ENCODE measurements around the gene ARL15. TPM values are rescaled to one million over a fixed set of nuclear protein-coding genes. Genes with fewer than 3 reads are reported as not detected.

Gene ARL15
- total RNA-seq, 1 experiment from 2014 or later: 6.9 TPM

DNA sequence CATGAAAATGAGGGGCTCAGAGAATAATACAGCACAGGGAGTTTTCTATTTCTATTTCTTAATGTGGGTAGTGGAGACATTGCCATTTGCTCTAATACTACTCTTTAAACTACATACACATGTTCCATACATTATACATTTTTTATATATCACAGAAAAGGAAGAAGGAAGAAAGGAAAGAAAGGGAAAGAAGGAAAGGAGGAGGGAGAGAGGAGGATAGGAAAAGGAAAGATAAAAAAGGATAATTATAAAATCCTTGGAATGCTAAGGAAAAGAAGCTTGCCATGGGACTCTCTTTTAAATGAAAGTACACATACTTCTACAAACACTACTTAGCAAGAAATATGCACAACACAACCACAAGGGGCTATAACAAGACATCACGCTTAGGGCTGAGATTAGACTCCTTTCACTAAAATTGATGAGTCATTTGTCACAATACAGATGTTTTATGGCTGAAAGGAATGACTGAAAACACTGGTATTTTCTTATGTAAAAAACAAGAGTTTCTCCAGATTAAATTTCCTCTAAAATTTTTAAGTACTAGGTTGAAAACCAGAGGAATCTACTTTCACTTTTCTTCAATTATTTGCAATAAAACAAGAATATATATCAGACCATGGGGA is 219.8 kb downstream of the ARL15 start:
- intact Hi-C loops (cut with micrococcal nuclease): loop anchor here (5.0 kb wide), 1 partner anchor 127 kb away; no protein-coding TSS in a partner anchor
- Histone ChIP-seq H3K9ac (ENCODE audit: low read length) (no peak overlapping the region), H3F3A (ENCODE audit: low read length, unreplicated experiment) (no peaks in the 10 kb centered on the region), H3K4me2 (ENCODE audit: low read length) (no peak overlapping the region), H3K79me2 (ENCODE audit: low read length) (no peaks in the 10 kb centered on the region), H3K9me3 (ENCODE audit: low read length) (no peaks in the 10 kb centered on the region), H3K36me3 (ENCODE audit: low read depth, low read length) (no peaks in the 10 kb centered on the region), H2AFZ (ENCODE audit: low read length) (no peak overlapping the region), H3K4me1 (ENCODE audit: insufficient read depth, low read length) (0 out of 2 replicates have a peak, but pooled peaks cover 6% of the 10 kb centered on the region), H3K9me2 (replicated peaks; ENCODE audit: low read length) (no peaks in the 10 kb centered on the region), H4K20me1 (ENCODE audit: low read length) (no peaks in the 10 kb centered on the region), H3K4me3 (ENCODE audit: low read length) (no peak overlapping the region), H3K27me3 (ENCODE audit: low read length) (no peaks in the 10 kb centered on the region), H3K27ac (ENCODE audit: low read length) (no peak overlapping the region)
- ChIA-PET CTCF (no interaction called here), POLR2A (ENCODE audit: unreplicated experiment) (no interaction called here)
- peak; percentile 54; the same call in 1 of the 2 replicates for ATAC-seq
- TF ChIP-seq, protein P1, sequence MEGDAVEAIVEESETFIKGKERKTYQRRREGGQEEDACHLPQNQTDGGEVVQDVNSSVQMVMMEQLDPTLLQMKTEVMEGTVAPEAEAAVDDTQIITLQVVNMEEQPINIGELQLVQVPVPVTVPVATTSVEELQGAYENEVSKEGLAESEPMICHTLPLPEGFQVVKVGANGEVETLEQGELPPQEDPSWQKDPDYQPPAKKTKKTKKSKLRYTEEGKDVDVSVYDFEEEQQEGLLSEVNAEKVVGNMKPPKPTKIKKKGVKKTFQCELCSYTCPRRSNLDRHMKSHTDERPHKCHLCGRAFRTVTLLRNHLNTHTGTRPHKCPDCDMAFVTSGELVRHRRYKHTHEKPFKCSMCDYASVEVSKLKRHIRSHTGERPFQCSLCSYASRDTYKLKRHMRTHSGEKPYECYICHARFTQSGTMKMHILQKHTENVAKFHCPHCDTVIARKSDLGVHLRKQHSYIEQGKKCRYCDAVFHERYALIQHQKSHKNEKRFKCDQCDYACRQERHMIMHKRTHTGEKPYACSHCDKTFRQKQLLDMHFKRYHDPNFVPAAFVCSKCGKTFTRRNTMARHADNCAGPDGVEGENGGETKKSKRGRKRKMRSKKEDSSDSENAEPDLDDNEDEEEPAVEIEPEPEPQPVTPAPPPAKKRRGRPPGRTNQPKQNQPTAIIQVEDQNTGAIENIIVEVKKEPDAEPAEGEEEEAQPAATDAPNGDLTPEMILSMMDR (conservative IDR thresholded peaks at IDR 0.05; ENCODE audit: low read depth, low read length): peak; percentile 10; the same call in 1 of the 2 replicates
- TF ChIP-seq EZH2 (IDR thresholded peaks at IDR 0.05; ENCODE audit: low read length, unreplicated experiment) (no peak), EZH2phosphoT487 (IDR thresholded peaks at IDR 0.05; ENCODE audit: borderline replicate concordance, low read length) (no peak)
- DNase-seq: peak; percentile 23
- BruUV-seq (replicated peaks): no TSS peak

DNA sequence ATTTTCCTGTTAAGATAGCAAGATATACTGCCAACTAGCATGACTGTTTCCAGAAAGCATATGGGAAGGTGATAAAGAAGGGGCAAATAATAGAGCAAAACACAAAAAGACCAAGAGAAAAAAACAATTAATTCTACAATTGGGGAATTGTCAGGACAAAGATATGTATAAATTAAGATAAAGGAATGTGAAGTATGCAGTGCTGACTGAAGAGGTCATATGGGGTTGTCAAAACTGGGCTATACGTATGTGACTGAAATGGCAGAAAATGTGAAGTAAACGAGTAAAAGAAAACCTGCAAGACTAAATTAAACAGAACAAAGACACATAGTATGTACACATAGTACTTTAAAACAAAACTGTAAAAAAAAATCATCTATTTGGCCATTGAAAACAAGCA is 222.3 kb downstream of the ARL15 start:
- BruUV-seq (replicated peaks): no TSS peak
- H2AFZ ChIP-seq (ENCODE audit: low read length): no peak overlapping the region
- DNase-seq (no peak), ATAC-seq (no peak)
- POLR2A ChIA-PET (ENCODE audit: unreplicated experiment): no interaction called here
- no peak overlapping the region for H3K27ac ChIP-seq (ENCODE audit: low read length)
- H3F3A ChIP-seq (ENCODE audit: low read length, unreplicated experiment): no peaks in the 10 kb centered on the region
- 0 out of 2 replicates have a peak, but pooled peaks cover 6% of the 10 kb centered on the region for H3K4me1 ChIP-seq (ENCODE audit: insufficient read depth, low read length)
- CTCF ChIA-PET: no interaction called here
- no peaks in the 10 kb centered on the region for H3K36me3 ChIP-seq (ENCODE audit: low read depth, low read length)
- H4K20me1 ChIP-seq (ENCODE audit: low read length): no peaks in the 10 kb centered on the region
- H3K4me2 ChIP-seq (ENCODE audit: low read length): no peak overlapping the region
- H3K27me3 ChIP-seq (ENCODE audit: low read length): no peaks in the 10 kb centered on the region
- no peak overlapping the region for H3K4me3 ChIP-seq (ENCODE audit: low read length)
- intact Hi-C loops (cut with micrococcal nuclease): no loop called here
- H3K79me2 ChIP-seq (ENCODE audit: low read length): no peaks in the 10 kb centered on the region
- no peaks in the 10 kb centered on the region for H3K9me3 ChIP-seq (ENCODE audit: low read length)
- H3K9ac ChIP-seq (ENCODE audit: low read length): no peak overlapping the region
- H3K9me2 ChIP-seq (replicated peaks; ENCODE audit: low read length): no peaks in the 10 kb centered on the region
- TF ChIP-seq EZH2 (IDR thresholded peaks at IDR 0.05; ENCODE audit: low read length, unreplicated experiment): no peak
- TF ChIP-seq, protein P1 (conservative IDR thresholded peaks at IDR 0.05; ENCODE audit: low read depth, low read length): no peak

DNA sequence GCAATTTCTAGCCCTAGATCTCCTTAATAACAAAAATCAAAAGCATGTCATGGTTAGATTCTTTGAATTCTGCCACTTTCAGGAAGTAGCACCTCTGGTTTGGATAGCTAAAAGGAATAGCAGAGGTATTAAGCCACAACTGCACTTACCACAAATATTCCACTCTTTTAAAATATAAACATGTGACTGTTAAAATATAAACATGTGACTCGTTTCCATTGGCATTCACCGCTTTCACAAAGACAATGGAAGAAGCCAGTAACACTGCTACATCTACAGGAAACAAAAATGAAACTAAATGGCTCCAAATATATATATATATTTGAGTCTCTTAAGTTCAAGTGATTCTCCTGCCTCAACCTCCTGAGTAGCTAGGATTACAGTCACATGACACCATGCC is 222.9 kb downstream of the ARL15 start:
- POLR2A ChIA-PET (ENCODE audit: unreplicated experiment): no interaction called here
- Histone ChIP-seq H3K27me3 (ENCODE audit: low read length) (no peaks in the 10 kb centered on the region), H3K9me3 (ENCODE audit: low read length) (no peaks in the 10 kb centered on the region), H3F3A (ENCODE audit: low read length, unreplicated experiment) (no peaks in the 10 kb centered on the region), H3K4me1 (ENCODE audit: insufficient read depth, low read length) (0 out of 2 replicates have a peak, but pooled peaks cover 6% of the 10 kb centered on the region), H4K20me1 (ENCODE audit: low read length) (no peaks in the 10 kb centered on the region), H3K4me3 (ENCODE audit: low read length) (no peak overlapping the region), H3K27ac (ENCODE audit: low read length) (no peak overlapping the region), H3K36me3 (ENCODE audit: low read depth, low read length) (no peaks in the 10 kb centered on the region), H3K4me2 (ENCODE audit: low read length) (no peak overlapping the region), H2AFZ (ENCODE audit: low read length) (no peak overlapping the region), H3K9me2 (replicated peaks; ENCODE audit: low read length) (no peaks in the 10 kb centered on the region), H3K9ac (ENCODE audit: low read length) (no peak overlapping the region), H3K79me2 (ENCODE audit: low read length) (no peaks in the 10 kb centered on the region)
- CTCF ChIA-PET: no interaction called here
- ATAC-seq (0 out of 2 replicates have a peak, but pooled peaks have one; percentile 20), DNase-seq (peak; percentile 5)
- BruUV-seq (replicated peaks): no TSS peak
- TF ChIP-seq EZH2phosphoT487 (IDR thresholded peaks at IDR 0.05; ENCODE audit: borderline replicate concordance, low read length) (no peak), EZH2 (IDR thresholded peaks at IDR 0.05; ENCODE audit: low read length, unreplicated experiment) (no peak)
- TF ChIP-seq, protein P1 (conservative IDR thresholded peaks at IDR 0.05; ENCODE audit: low read depth, low read length): no peak
- intact Hi-C loops (cut with micrococcal nuclease): no loop called here

Data from PC-3 (cell line).